ELR (cell line): ENCODE measurements around the gene AFF4.

Experiments used
- DNase-seq: peaks from one replicate; pipeline ENCODE4 v3.0.0-alpha.2; 2015; ENCODE audit warnings: low read depth

The AFF4 gene

GRCh38 chr5:132853790-132854189, 109.6 kb downstream of the AFF4 start:
- DNase-seq, result no peak

- DNase-seq, result no peak
Observed at GRCh38 chr5:132853323-132853722, 110.1 kb downstream of the AFF4 start.

GRCh38 chr5:132850066-132850465, 113.4 kb downstream of the AFF4 start:
- peak; percentile 83 for DNase-seq

- no peak for DNase-seq
Observed at GRCh38 chr5:132849347-132849746, 114.1 kb downstream of the AFF4 start.

- no peak for DNase-seq
Observed at GRCh38 chr5:132848270-132848669, 115.2 kb downstream of the AFF4 start.

- peak; percentile 59 for DNase-seq
Observed at GRCh38 chr5:132841305-132841704, 122.1 kb downstream of the AFF4 start.

- no peak for DNase-seq
Observed at GRCh38 chr5:132840896-132841295, 122.5 kb downstream of the AFF4 start.

- no peak for DNase-seq
Observed at GRCh38 chr5:132840313-132840712, 123.1 kb downstream of the AFF4 start.

- DNase-seq, result peak; percentile 71
Observed at GRCh38 chr5:132839426-132840301, 123.8 kb downstream of the AFF4 start.

GRCh38 chr5:132838516-132839282, 124.7 kb downstream of the AFF4 start:
- no peak for DNase-seq

- no peak for DNase-seq
Observed at GRCh38 chr5:132837868-132838267, 125.6 kb downstream of the AFF4 start.

- DNase-seq, result no peak
Observed at GRCh38 chr5:132836852-132837251, 126.6 kb downstream of the AFF4 start.

GRCh38 chr5:132834057-132834456, 129.4 kb downstream of the AFF4 start:
- no peak for DNase-seq

GRCh38 chr5:132832612-132833011, 130.8 kb downstream of the AFF4 start:
- DNase-seq, result no peak

GRCh38 chr5:132831095-132831860, 132.2 kb downstream of the AFF4 start:
- DNase-seq, result no peak

GRCh38 chr5:132830436-132831094, 132.9 kb downstream of the AFF4 start, which contains the start of gene SHROOM1:
Gene SHROOM1 (minus strand): TSS chr5:132830647. CDS start chr5:132826140, 4,507 bp downstream.
- peak; percentile 84 for DNase-seq

- peak; percentile 83 for DNase-seq
Observed at GRCh38 chr5:132829742-132830435, 133.5 kb downstream of the AFF4 start.

- no peak for DNase-seq
Observed at GRCh38 chr5:132828846-132829494, 134.5 kb downstream of the AFF4 start.

- DNase-seq, result no peak
Observed at GRCh38 chr5:132827943-132828673, 135.3 kb downstream of the AFF4 start.
